Measurements from ENCODE around the gene TRIM46.
"Not testable (repeated sequence)": the region's sequence is repeated elsewhere in the genome, so short reads cannot be mapped to it uniquely, and the experiment has no call there.

Gene TRIM46

DNA sequence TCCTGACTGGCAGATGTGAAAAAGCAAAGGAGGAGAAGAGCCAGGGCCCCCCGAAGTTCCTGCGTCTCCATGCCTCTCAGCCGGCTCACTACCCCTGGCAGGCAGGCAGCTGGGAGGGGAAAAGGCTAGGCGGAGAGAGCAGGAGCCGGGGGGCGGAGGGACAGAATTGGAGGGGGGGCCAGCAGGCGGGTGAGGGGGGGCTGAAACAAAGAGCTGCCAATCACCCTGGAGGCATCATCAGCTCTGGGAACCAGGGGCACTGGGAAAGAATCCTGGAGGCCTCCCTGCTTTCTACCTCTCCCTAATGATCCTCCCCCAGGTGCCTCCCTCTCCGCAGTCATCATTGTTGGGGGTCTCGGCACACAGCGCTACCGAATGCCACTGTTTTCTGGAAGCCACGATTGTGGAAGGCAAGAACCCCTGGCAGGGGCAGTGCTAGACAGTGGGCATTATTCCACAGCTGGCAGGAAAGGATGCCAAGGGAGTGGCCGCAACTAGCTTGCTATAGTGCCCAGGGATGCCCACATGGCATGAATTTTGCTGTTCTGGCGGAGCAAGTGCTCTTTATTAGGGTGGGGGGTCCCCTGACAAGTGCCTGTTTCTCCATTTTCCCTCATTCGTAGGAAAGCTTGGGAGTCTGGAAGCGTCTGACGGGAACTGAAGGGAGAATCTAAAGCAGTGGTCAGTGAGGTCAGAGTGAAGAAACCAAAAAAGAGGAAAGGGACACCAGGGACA is 34.3 kb downstream of the TRIM46 start, which contains the start of gene THBS3:
Gene THBS3, minus strand, starts transcription at position 92 of the 735 bp plus-strand sequence. Its CDS starts 21 bp downstream, at position 71.
- TF ChIP-seq ZFX (IDR thresholded peaks at IDR 0.05; ENCODE audit: borderline replicate concordance) (no peak), CTCF (IDR thresholded peaks at IDR 0.05) (no peak)
- peak within 1 kb of the TSS; percentile 91 for H3K27ac ChIP-seq

DNA sequence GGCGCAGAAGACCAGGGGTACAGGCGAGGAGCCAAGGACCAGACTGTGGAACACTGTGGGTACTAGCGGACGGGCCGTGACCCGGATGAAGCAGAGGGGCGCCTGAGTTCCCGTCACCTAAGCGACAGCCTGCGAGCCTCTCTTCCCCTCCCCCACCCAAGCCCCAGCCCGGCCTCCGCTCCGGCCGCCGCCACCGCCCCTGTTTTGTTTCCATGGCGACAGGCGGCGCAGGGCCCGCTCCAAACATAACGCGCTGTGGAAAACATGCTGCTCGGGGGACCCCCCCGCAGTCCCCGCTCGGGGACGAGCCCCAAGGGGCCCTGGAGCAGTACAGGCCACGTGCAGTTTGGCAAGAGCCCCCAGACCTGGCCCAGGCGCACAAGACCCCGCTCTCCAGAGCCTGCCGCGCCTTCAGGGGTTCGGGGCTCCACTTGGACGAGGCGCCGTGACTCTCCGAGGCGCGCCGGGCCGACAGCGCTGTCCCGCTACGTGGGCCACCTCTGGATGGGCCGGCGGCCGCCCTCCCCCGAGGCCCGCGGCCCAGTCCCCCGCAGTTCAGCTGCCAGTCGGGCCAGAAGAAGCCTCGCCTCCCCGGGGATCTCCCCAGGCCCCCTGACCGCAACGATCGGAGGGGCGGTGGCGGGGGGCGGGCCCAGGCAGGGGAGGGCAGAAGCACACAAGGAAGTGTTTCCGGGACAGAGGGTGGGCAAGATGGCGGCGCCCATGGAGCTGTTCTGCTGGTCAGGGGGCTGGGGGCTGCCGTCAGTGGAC is 35.1 kb downstream of the TRIM46 start, which contains the start of gene MTX1:
Gene MTX1, plus strand, starts transcription at position 155 of the 771 bp plus-strand sequence. Its CDS starts 110 bp downstream, at position 265.
- no peak for TF ChIP-seq ZFX (IDR thresholded peaks at IDR 0.05; ENCODE audit: borderline replicate concordance)
- TF ChIP-seq CTCF (IDR thresholded peaks at IDR 0.05) = no peak

DNA sequence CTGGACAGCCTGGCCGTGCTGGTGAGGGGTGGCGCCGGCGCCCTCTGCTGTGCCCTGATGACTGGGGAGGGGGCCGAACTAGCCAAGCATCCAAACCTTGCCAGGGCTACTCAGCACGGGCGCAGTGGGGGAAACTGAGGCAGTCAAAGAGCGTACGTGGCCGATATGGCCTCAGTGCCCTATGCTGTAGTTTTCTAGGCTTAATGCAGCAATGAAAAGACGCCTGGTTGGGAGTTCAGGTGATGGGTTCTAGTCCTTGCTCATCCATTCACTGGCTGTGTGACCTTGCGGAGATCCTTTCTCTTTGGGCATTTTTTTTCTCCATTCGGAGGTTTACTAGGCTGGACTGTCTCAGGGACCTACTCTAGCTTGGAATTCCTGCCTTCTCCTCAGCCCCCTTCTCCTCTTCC is 35.7 kb downstream of the TRIM46 start:
- TF ChIP-seq ZFX (IDR thresholded peaks at IDR 0.05; ENCODE audit: borderline replicate concordance) = no peak
- no peak for TF ChIP-seq CTCF (IDR thresholded peaks at IDR 0.05)
- H3K27ac ChIP-seq = peak overlapping the region; percentile 91

More for the DNA sequence above, 35.1 kb downstream of the TRIM46 start, which contains the start of gene MTX1:
- peak within 1 kb of the TSS; percentile 91 for H3K27ac ChIP-seq

- TF ChIP-seq CTCF (IDR thresholded peaks at IDR 0.05) = no peak
- TF ChIP-seq ZFX (IDR thresholded peaks at IDR 0.05; ENCODE audit: borderline replicate concordance) = no peak
- peak overlapping the region; percentile 91 for H3K27ac ChIP-seq
Measured at GRCh38 chr1:155210314-155211104, 36.9 kb downstream of the TRIM46 start.

- H3K27ac ChIP-seq = not testable (repeated sequence)
Measured at GRCh38 chr1:155211381-155212050, 37.9 kb downstream of the TRIM46 start.

DNA sequence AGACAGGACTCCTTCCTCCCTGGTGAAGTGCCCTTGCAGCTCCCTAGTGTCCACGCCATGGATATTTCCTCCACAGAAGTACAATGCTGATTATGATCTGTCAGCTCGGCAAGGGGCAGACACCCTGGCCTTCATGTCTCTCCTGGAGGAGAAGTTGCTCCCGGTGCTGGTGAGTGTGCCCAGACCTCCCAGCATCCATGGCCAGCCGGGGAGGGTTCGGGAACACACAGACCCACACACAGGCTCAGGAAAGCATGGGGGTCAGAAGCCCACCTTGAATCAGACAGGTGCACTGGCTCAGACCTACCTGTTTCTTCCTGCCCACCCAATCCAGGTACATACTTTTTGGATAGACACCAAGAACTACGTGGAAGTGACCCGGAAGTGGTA is 38.4 kb downstream of the TRIM46 start:
- not testable (repeated sequence) for H3K27ac ChIP-seq

DNA sequence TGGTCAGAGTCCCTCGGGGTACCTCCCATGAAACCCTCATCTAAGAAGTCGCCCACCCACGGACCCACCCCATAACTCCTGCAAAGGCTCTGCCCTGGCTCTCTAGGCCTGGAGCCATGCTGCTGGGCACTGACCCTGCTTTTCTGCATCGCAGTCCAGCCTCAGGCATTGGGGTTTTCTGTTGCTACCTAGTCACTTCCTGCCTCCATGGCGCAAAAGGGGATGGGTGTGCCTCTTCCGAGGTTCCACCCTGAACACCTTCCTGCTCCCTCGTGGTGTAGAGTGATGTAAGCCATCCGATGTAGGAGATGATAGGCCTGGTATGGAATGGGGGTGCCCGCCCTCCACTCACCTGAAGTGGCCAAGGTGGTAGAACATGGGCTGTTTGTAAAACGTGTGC is 41.1 kb downstream of the TRIM46 start:
- H3K27ac ChIP-seq = not testable (repeated sequence)

DNA sequence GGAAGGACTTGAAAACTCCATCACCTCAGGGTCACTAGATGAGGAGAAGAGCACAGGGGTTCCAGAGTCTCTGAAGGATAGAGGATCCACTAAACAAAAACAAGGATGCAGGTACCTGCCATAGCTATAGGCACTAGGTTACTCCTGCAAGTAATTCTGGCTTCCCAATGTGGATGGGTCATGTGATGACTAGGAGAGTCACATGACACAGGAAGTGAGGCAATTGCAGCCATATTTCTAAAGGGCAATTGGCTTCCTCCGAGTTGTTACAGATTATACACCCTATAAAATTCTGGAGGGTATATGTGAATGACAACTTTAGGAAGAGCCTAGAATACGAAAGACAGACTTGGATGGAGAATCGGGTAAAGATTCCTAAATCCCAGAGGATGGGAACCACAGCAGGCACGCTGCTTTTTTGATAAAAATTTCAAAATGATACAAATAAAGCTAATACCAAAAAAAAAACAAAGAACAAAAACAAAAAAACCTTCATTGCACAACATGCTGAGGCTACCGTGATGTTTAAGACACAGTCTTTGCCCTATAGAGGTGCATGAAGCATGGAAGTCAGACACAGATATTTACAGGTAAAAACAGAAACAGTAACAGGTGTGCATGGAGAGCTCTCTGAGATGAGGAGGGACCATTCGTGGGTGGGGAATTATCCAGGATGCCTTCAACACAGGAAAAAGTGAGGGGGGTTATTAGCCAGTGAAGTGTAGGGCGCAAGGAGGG is 45.4 kb downstream of the TRIM46 start:
- no peak for TF ChIP-seq ZFX (IDR thresholded peaks at IDR 0.05; ENCODE audit: borderline replicate concordance)
- no peak for TF ChIP-seq CTCF (IDR thresholded peaks at IDR 0.05)
- peak overlapping the region; percentile 56 for H3K27ac ChIP-seq
